T-helper 1 cell (primary cell): ENCODE data around the gene TOM1L2.

Source experiments
- DNase-seq, 5 donors: peaks; one replicate each; pipeline ENCODE4 v3.0.0-alpha.2; 2012 to 2020

TOM1L2 gene

DNA sequence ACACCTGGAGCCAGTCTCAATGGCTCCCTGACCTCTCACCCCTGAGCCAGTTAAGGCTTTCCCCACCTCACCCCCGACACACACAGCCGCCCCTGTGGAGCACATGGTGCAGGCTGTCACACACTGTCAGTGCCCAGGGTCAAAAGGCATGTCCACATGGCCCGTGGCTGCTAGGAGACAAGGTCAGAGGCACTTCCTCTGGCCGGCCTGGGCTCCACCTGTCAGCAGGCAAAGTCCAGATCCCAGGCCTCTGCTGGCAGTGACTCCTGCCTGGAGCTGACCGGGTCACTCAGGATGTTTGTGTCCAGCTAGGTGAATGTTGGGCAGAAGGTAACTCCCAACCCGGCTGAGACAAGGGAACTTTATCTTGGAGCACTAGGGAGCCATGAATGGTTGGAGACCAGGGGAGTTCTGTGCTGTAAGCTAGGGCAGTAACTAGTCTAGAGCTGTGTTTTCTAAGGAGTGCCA is 141.4 kb downstream of the TOM1L2 start:
- DNase-seq: no peak

DNA sequence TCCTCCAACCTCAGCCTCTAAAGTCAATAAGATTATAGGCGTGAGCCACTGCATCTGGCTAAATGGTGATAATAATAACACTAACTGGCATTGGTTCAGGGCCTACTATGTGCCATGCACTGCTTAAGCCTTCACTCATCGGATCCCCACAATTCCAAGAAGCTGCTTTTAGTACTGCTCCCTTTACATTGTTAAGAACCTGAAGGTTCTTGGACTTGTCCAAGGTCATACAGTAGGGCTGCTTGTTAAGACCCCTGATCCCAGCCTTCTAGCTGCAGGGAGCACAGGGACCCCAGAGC is 142.0 kb downstream of the TOM1L2 start:
- no peak for DNase-seq

GRCh38 chr17:17827826-17828621 is 144.2 kb downstream of the TOM1L2 start:
- no peak for DNase-seq

DNA sequence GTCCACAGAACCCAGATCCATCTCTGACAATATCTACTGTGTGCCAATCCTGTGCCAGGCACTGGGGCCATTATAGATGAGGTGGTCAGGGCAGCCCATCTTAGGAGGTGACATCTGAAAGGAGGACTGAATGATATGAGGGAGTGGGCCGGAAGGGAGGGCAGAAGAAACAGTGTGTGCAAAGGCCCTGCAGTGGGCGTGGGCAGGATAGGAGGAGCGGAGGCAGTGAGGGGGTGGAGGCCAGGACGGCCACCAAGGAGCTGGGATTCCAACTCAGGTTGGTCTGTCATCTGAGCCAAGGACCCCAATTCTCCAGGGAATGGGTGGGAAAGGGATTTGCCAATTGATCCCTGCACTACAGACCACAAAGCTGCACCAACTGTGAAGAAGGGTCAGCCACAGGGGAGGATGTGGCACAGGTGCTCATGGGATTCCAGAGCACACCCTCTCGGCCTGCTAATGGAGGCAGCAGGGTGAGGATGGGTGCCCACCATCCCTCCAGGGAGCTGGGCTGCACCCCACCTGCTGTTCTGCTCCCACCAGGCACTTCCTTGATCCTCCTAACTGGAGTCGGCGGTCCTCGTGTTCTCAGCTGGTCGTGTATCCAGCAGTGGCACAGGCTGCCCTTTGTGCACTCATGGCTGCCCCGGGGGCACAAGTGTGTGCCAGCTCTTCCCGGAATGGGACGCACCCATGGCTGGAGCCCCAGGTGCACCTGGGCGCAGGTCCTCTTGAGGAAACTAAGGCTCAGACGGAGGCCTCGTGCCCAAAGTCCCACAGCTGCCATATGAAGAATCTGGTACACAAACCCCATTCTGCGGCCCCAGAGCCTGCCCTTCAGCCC is 145.0 kb downstream of the TOM1L2 start:
- no peak for DNase-seq

GRCh38 chr17:17826342-17826713 is 145.9 kb downstream of the TOM1L2 start:
- no peak for DNase-seq

DNA sequence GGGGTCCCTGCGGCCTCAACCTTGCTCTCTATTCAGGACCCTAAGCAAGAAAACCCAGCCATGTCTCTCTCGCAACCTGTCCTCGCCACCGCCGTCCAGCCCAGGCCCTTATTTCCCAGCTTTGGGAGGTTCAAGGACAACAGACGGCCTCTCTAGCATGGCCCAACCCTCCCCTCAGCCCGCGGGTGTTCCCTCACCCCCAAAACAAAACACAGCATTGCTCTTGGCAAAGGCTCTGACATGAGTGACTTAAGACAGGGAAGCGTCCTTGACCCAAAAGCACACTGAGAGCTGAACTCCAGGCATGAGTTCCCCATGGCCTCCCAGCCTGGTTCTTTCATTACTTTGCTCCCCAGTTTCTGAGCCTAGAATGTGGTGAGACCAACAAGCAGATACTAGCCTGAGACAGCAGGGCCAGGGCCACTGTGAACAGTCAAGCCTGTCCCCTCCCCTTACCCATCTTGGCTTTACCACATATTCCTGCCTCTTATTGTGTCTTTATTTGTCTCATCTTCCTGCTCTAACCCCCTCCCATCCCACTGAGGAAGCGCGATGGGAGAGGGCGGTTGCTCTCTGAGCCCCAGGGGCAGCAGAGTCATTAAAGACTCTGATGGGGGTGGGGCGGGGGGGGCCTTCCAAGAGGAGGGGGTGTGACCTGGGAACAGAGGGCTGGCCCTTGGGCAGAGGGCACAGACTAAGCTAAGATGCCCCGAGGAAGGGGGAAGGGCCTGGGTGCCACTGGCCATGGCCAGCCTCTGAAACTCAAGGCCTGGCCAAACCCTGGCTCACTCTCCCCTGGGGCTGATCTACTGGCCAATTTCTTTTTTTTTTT is 147.2 kb downstream of the TOM1L2 start:
- no peak for DNase-seq

- no peak for DNase-seq
Measured at GRCh38 chr17:17824119-17824782, 147.9 kb downstream of the TOM1L2 start.

DNA sequence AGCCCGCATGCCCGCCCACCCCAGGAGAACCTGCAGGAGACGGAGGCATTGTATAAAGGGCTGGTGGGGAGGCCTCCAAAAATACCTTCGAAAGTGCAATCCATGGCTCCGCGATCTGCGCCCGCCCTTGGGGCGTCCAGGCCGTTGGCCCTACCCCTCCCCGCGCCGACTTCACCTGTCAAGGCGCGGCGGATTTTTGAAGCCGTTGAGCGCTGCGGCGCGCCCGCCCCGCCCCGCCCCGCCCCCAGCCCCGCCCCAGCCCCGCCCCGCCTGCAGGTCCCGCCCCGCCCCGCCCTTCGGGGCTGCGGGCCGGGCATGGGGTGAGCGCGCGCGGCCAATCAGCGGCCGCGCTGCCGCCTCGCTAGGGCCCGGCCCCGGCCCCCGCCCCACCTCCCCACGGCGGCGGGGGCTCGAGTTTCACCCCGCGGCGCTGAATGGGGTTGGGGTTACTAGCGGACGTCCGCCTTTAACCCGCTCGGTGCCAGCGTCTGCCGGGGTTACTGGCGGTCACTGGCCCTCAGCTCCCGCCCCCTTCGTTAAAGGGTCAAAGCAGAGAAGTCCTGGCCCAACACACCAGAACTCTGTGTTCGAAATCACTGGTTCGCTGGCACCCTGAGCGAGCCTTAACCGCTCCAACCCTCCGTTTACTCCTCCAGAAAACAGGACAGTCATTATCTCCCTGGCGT is 148.6 kb downstream of the TOM1L2 start:
- peak; percentile 67 to 92 (median 72) for DNase-seq

GRCh38 chr17:17822616-17823015 is 149.6 kb downstream of the TOM1L2 start:
- DNase-seq: no peak

GRCh38 chr17:17822189-17822588 is 150.0 kb downstream of the TOM1L2 start:
- no peak for DNase-seq

DNA sequence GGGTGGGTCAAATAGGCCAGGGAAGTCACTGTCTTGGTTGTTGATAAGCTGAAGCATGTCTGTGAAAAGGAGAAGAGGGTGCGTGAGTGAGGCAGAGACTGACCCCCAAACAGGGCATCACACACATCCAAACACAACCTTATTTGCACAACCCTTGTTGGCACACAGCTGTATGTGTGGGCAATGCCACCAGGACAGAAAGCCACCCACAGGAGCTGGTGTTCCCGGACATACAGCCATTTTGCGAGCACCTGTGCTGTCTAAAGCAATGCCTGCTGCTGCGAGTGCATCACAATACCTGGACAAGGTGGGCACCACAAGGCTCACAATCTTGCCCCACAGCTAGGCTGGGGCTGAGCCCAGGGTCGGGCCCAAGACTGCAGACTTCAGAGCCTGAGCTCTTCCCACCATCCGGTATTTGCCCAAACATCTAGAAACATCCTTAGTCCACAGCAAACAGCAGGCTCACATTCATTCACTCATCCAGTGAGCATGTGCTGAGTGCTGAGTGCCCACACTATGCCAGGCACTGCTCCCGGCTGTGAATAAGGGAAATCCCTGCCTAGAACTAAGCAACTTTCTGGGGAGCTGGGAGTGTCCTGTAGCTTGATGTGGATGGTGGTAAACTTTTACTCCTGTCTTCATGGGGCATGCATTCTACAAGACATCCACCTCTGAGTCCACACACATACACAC is 151.6 kb downstream of the TOM1L2 start:
- no peak for DNase-seq

- no peak for DNase-seq
Measured at GRCh38 chr17:17820046-17820445, 152.2 kb downstream of the TOM1L2 start.

GRCh38 chr17:17819561-17819995 is 152.6 kb downstream of the TOM1L2 start:
- peak in 2 of 5 donors; percentile 37 to 78 for DNase-seq

- DNase-seq: no peak
Measured at GRCh38 chr17:17819111-17819510, 153.1 kb downstream of the TOM1L2 start.

DNA sequence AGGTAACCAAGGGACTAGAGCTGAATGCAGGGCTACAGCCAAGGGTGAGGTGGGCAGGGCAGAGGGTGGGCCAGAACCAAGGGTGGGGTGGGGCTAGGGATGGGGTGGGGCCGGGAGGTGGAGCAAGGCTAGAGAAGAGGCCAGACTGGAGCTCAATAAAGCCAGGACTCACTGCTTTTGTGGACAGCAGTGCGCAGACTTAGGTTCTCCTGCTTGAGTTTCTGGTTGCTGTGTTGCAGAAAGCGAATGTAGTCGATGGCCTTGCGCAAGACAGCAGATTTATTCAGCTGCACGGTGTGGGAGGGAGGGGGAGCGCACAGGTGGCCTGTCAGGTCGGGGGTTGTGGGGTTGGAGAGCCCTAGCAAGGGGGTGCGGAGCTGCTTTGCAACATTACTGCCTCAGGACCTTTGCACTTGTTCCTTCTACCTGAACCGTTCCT is 154.1 kb downstream of the TOM1L2 start:
- no peak for DNase-seq

- DNase-seq: no peak
Measured at GRCh38 chr17:17817552-17817947, 154.7 kb downstream of the TOM1L2 start.

- no peak for DNase-seq
Measured at GRCh38 chr17:17816831-17817551, 155.2 kb downstream of the TOM1L2 start.

- DNase-seq: no peak
Measured at GRCh38 chr17:17816240-17816814, 155.9 kb downstream of the TOM1L2 start.

- no peak for DNase-seq
Measured at GRCh38 chr17:17815436-17816200, 156.6 kb downstream of the TOM1L2 start.
